Calu3 (cell line): Measurements from ENCODE around the gene DPPA4. TPM values are rescaled to one million over a fixed set of nuclear protein-coding genes. Genes with fewer than 3 reads are reported as not detected.

Experiments
- Bru-seq: library from RNA; stranded (reverse); fragments of 400-500 nt; gene quantifications from one replicate; lab custom pipeline; 2021; lab: Mats Ljungman, UMichigan
- BruChase-seq, 2 experiments: library from RNA; stranded (reverse); fragments of 400-500 nt; gene quantifications; one replicate each; lab custom pipeline; 2021; lab: Mats Ljungman, UMichigan
- BruUV-seq: library from RNA; stranded (reverse); fragments of 400-500 nt; replicated peaks from 2 replicates; lab custom pipeline; 2021; lab: Mats Ljungman, UMichigan
- CTCF ChIA-PET: fragments of 300-600 bp; sonication (Branson Sonifier 250); formaldehyde crosslinking; loops from one replicate; lab custom pipeline; 2022; ENCODE audit warnings: antibody characterized with exemption; lab: Charles Lee
- DNase-seq: peaks from one replicate; pipeline ENCODE4 v3.0.0; 2022
- H3K27ac Mint-ChIP-seq: one replicate; pipeline ENCODE4 v1.8.0; 2022; ENCODE audit warnings: mixed read lengths; ENCODE audit not compliant: unreplicated experiment
- H3K27me3 Mint-ChIP-seq: one replicate; pipeline ENCODE4 v1.8.0; 2022; ENCODE audit warnings: mixed read lengths; ENCODE audit not compliant: unreplicated experiment
- H3K36me3 Mint-ChIP-seq: one replicate; pipeline ENCODE4 v1.8.0; 2022; ENCODE audit warnings: mild to moderate bottlenecking, moderate library complexity, mixed read lengths; ENCODE audit not compliant: insufficient read depth, unreplicated experiment
- H3K4me1 Mint-ChIP-seq: one replicate; pipeline ENCODE4 v1.8.0; 2022; ENCODE audit warnings: mild to moderate bottlenecking, low read depth, mixed read lengths; ENCODE audit not compliant: unreplicated experiment
- H3K4me3 Mint-ChIP-seq: one replicate; pipeline ENCODE4 v1.8.0; 2022; ENCODE audit warnings: mild to moderate bottlenecking, low read depth, moderate library complexity, mixed read lengths; ENCODE audit not compliant: unreplicated experiment
- H3K9me3 Mint-ChIP-seq: one replicate; pipeline ENCODE4 v1.8.0; 2022; ENCODE audit warnings: low read depth, mixed read lengths; ENCODE audit not compliant: unreplicated experiment
- CTCF ChIP-seq: fragments of 200-600 bp; IDR thresholded peaks from one replicate; pipeline ENCODE4 v1.8.0; 2022; ENCODE audit warnings: antibody characterized with exemption; ENCODE audit not compliant: unreplicated experiment
- intact Hi-C: fragments of 100-400 bp; cut with micrococcal nuclease; formaldehyde crosslinking; loops from one replicate; pipeline ENCODE4 v1.10.0; 2022; ENCODE audit not compliant: unreplicated experiment
- long read RNA-seq: library from polyadenylated mRNA; stranded (forward); transcript quantifications from one replicate; pipeline ENCODE4 v2.0.0, GENCODE V29; 2022
- total RNA-seq: library from RNA; stranded (reverse); gene quantifications from 2 replicates; pipeline ENCODE4 v1.2.3, GENCODE V29; 2022

The DPPA4 gene, protein sequence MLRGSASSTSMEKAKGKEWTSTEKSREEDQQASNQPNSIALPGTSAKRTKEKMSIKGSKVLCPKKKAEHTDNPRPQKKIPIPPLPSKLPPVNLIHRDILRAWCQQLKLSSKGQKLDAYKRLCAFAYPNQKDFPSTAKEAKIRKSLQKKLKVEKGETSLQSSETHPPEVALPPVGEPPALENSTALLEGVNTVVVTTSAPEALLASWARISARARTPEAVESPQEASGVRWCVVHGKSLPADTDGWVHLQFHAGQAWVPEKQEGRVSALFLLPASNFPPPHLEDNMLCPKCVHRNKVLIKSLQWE
- not detected in 2 replicates for total RNA-seq
- not detected for Bru-seq, nascent RNA
- not detected for BruChase-seq, experiment 1, labeled RNA remaining after a 6-hour chase
- not detected for BruChase-seq, experiment 2, labeled RNA remaining after a 2-hour chase
- long read RNA-seq, result 0 reads

- DNase-seq, result no peak
- Mint-ChIP-seq H3K27me3 (no peaks in the 10 kb centered on the region), H3K4me3 (no peak within 1 kb of the TSS), H3K4me1 (peaks cover 8% of the 10 kb centered on the region), H3K36me3 (no peaks in the 10 kb centered on the region), H3K9me3 (peaks cover 2% of the 10 kb centered on the region), H3K27ac (no peak within 1 kb of the TSS)
- CTCF ChIA-PET, result interaction anchor here (0.6 kb wide), 1 partner anchor 220 kb away, joined by 3 read pairs; no protein-coding TSS in a partner anchor
- no TSS peak for BruUV-seq
- intact Hi-C loops, result no loop called here
- no peak for TF ChIP-seq CTCF
Measured at GRCh38 chr3:109337393-109337792, at the start of gene DPPA4. Gene DPPA4, minus strand, starts transcription at chr3:109337546. Its CDS starts 29 bp downstream, at chr3:109337517.

DNA sequence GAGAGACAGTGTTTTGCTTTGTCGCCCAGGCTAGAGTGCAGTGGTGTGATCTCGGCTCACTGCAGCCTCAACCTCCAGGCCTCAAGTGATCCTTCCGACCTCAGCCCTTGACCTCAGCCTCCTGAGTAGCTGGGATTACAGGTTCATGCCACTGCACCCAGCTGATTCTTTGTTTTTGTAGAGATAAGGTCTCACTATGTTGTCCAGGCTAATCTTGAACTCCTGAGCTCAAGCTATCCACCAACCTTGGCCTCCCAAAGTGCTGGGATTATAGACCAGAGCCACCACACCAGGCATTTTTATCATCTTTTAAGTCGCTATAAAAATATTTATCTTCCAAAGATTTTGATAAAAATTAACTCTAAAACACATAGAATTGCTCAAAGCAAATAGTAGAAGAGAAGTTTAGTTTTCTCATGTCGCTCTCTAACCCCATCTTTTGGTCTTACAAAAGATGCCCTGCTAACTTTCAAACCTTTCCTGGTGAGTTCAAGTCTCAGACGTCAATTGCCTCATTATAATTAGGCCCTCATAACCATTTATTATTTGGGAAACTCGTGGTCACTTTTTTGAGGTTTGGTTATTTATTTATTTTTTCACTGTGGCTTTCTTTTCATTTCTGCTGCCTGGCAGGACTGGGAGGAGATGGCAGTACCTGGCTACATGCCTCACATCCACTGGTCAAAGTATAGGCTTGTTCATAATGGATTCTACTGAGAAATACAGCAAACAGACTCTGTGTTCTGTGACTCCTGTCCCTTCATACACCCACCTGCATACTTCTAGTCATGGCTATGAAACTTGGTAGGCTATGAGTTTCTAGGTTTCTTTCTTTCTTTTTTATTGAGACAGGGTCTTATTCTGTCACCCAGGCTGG lies 48.3 kb upstream of the DPPA4 start:
- no peaks in the 10 kb centered on the region for H3K9me3 Mint-ChIP-seq
- no peak overlapping the region for H3K4me3 Mint-ChIP-seq
- CTCF ChIA-PET, result interaction anchor here (0.7 kb wide), 1 partner anchor 30 kb away, joined by 6 read pairs; no protein-coding TSS in a partner anchor
- intact Hi-C loops, result no loop called here
- H3K4me1 Mint-ChIP-seq, result peaks cover 12% of the 10 kb centered on the region
- H3K36me3 Mint-ChIP-seq, result no peaks in the 10 kb centered on the region
- BruUV-seq, result no TSS peak
- DNase-seq, result no peak
- H3K27ac Mint-ChIP-seq, result no peak overlapping the region
- TF ChIP-seq CTCF, result no peak
- no peaks in the 10 kb centered on the region for H3K27me3 Mint-ChIP-seq

DNA sequence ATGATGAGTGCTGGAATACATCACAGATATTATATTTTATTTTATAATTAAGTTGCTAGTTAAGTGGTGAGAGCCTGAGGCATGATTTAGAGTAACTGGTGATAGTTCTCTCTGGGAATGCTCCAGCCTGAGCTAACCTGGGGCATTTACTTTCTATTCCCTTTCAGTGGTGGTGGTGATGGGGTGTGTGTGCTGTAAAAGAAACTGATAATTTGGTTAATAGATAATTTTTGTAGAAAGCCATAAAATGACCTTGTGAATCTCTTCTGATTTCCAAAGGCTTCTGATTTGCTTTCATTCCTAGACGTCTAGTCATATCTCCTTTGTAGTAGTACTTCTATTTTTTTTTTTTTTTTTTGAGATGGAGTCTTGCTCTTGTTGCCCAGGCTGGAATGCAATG lies 46.8 kb upstream of the DPPA4 start:
- CTCF ChIA-PET, result no interaction called here
- no peaks in the 10 kb centered on the region for H3K9me3 Mint-ChIP-seq
- BruUV-seq, result no TSS peak

More for the DNA sequence above, 46.8 kb upstream of the DPPA4 start:
- Mint-ChIP-seq H3K4me3 (no peak overlapping the region), H3K36me3 (no peaks in the 10 kb centered on the region), H3K27ac (no peak overlapping the region), H3K27me3 (no peaks in the 10 kb centered on the region), H3K4me1 (peaks cover 12% of the 10 kb centered on the region)
- no peak for TF ChIP-seq CTCF
- DNase-seq, result no peak
- intact Hi-C loops, result no loop called here
